ENCODE measurements around the gene ALCAM. TPM values are rescaled to one million over a fixed set of nuclear protein-coding genes. Genes with fewer than 3 reads are reported as not detected.

The ALCAM gene
- total RNA-seq, 1 experiment from 2014 or later: 36.8 TPM

DNA sequence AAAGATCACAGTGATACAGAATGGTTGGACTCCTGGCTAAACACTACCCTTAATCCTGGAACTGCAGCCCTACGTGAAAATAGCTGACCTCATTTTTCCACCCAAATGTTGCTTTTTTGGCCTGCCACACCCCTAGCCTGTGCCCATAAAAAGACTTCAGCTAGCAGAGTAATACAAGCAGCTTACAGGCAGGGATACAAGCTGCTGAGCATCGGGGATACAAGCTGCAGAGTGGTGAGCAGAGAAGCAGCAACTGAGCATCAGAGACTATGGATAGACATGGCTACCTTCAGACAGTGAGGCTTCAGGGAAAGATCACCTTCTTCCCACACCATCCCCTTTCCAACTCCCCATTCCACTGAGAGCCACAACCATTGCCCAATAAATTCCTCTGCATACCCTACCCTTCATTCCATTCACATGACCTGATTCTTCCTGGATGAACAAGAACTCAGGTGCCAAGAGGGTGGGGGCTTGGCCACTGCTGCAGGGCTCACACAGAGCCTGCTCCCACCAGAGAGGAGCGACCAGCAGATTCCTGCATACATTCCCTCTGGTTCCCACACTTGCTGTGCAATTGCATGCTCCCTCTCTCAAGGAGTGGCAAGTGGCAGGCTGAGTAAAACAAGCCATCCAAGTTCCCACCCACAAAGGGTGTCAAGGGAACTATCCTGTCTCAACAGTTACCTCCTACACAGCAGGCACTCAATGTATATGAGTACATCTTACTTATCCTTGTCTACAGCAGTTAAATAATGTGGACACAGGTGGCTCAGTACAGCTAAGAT lies 217.5 kb downstream of the ALCAM start:
- no peaks in the 10 kb centered on the region for H3K36me3 ChIP-seq (ENCODE audit: insufficient read depth, low read length, poor library complexity, severe bottlenecking)
- intact Hi-C loops (cut with micrococcal nuclease; ENCODE audit: unreplicated experiment): no loop called here
- TF ChIP-seq, protein P1, sequence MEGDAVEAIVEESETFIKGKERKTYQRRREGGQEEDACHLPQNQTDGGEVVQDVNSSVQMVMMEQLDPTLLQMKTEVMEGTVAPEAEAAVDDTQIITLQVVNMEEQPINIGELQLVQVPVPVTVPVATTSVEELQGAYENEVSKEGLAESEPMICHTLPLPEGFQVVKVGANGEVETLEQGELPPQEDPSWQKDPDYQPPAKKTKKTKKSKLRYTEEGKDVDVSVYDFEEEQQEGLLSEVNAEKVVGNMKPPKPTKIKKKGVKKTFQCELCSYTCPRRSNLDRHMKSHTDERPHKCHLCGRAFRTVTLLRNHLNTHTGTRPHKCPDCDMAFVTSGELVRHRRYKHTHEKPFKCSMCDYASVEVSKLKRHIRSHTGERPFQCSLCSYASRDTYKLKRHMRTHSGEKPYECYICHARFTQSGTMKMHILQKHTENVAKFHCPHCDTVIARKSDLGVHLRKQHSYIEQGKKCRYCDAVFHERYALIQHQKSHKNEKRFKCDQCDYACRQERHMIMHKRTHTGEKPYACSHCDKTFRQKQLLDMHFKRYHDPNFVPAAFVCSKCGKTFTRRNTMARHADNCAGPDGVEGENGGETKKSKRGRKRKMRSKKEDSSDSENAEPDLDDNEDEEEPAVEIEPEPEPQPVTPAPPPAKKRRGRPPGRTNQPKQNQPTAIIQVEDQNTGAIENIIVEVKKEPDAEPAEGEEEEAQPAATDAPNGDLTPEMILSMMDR (conservative IDR thresholded peaks at IDR 0.05; ENCODE audit: low read depth, low read length): no peak
- no peak for TF ChIP-seq EZH2 (IDR thresholded peaks at IDR 0.05; ENCODE audit: borderline replicate concordance, low read depth, low read length, poor library complexity, severe bottlenecking)
- no peaks in the 10 kb centered on the region for H3K9me3 ChIP-seq (ENCODE audit: low read depth, low read length, poor library complexity, severe bottlenecking)
- DNase-seq (ENCODE audit: low spot score): no peak
- no peaks in the 10 kb centered on the region for H3K4me1 ChIP-seq (ENCODE audit: insufficient read depth, low read length, poor library complexity, severe bottlenecking)
- H3K27me3 ChIP-seq (replicated peaks; ENCODE audit: insufficient read depth, low read depth, low read length, poor library complexity): no peaks in the 10 kb centered on the region
- ChIA-PET POLR2A (ENCODE audit: low non-redundant PET) (no interaction called here), CTCF (no interaction called here)
- H3K27ac ChIP-seq (ENCODE audit: low read depth, low read length, poor library complexity, severe bottlenecking): no peak overlapping the region
- BruUV-seq (replicated peaks): no TSS peak
- H3K4me3 ChIP-seq (ENCODE audit: low read depth, low read length, poor library complexity, severe bottlenecking): no peak overlapping the region

DNA sequence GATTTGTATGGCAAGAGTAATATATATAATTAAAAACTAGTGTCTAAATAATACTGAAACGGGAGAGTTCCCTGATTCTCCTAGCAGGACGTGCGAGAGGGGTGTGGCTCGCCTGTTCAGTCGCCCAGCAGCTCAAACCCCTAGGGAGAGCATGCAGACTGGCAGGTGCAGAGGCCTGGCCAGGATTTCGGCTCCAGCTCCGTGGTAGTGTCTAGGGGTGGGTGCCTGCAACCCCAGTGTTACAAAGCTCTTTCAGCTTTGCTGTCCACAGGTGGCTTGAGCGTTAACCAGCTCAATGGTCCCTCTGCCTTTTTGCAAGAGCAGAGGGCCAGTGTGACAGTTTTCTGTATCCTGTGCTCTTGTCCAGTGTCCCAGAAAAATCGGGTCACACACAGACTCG lies 226.6 kb downstream of the ALCAM start:
- Histone ChIP-seq H3K4me1 (ENCODE audit: insufficient read depth, low read length, poor library complexity, severe bottlenecking) (no peaks in the 10 kb centered on the region), H3K9me3 (ENCODE audit: low read depth, low read length, poor library complexity, severe bottlenecking) (no peaks in the 10 kb centered on the region), H3K27me3 (replicated peaks; ENCODE audit: insufficient read depth, low read depth, low read length, poor library complexity) (no peaks in the 10 kb centered on the region), H3K4me3 (ENCODE audit: low read depth, low read length, poor library complexity, severe bottlenecking) (no peak overlapping the region), H3K36me3 (ENCODE audit: insufficient read depth, low read length, poor library complexity, severe bottlenecking) (no peaks in the 10 kb centered on the region), H3K27ac (ENCODE audit: low read depth, low read length, poor library complexity, severe bottlenecking) (no peak overlapping the region)
- no TSS peak for BruUV-seq (replicated peaks)
- TF ChIP-seq, protein P1 (conservative IDR thresholded peaks at IDR 0.05; ENCODE audit: low read depth, low read length): no peak
- no peak for TF ChIP-seq EZH2 (IDR thresholded peaks at IDR 0.05; ENCODE audit: borderline replicate concordance, low read depth, low read length, poor library complexity, severe bottlenecking)
- DNase-seq (ENCODE audit: low spot score): no peak
- POLR2A ChIA-PET (ENCODE audit: low non-redundant PET): no interaction called here
- CTCF ChIA-PET: no interaction called here
- intact Hi-C loops (cut with micrococcal nuclease; ENCODE audit: unreplicated experiment): no loop called here

DNA sequence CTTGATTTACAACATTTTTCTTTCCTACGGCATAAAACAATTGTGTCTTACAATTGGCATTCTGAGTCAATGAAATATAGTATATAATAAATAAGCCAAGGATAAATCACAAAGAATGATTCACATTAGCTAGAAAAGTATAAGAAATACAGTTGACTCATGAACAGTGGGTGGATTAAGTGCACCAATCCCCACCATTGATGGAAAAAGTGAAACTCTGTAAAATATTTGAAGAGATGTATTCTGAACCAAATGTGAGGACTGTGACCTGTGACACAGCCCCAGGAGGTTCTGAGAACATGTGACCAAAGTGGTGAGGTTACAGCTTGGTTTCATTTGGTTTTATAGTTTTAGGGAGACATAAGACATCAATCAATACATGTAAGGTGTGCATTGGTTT lies 227.5 kb downstream of the ALCAM start:
- Histone ChIP-seq H3K9me3 (ENCODE audit: low read depth, low read length, poor library complexity, severe bottlenecking) (no peaks in the 10 kb centered on the region), H3K4me1 (ENCODE audit: insufficient read depth, low read length, poor library complexity, severe bottlenecking) (no peaks in the 10 kb centered on the region), H3K36me3 (ENCODE audit: insufficient read depth, low read length, poor library complexity, severe bottlenecking) (no peaks in the 10 kb centered on the region), H3K27me3 (replicated peaks; ENCODE audit: insufficient read depth, low read depth, low read length, poor library complexity) (no peaks in the 10 kb centered on the region), H3K4me3 (ENCODE audit: low read depth, low read length, poor library complexity, severe bottlenecking) (no peak overlapping the region), H3K27ac (ENCODE audit: low read depth, low read length, poor library complexity, severe bottlenecking) (no peak overlapping the region)
- no peak for DNase-seq (ENCODE audit: low spot score)
- POLR2A ChIA-PET (ENCODE audit: low non-redundant PET): no interaction called here
- TF ChIP-seq EZH2 (IDR thresholded peaks at IDR 0.05; ENCODE audit: borderline replicate concordance, low read depth, low read length, poor library complexity, severe bottlenecking): no peak
- TF ChIP-seq, protein P1 (conservative IDR thresholded peaks at IDR 0.05; ENCODE audit: low read depth, low read length): no peak
- CTCF ChIA-PET: no interaction called here
- no TSS peak for BruUV-seq (replicated peaks)
- intact Hi-C loops (cut with micrococcal nuclease; ENCODE audit: unreplicated experiment): no loop called here
